Epithelial cell of proximal tubule (primary cell): ENCODE measurements around the gene KLHL29. TPM values are rescaled to one million over a fixed set of nuclear protein-coding genes. Genes with fewer than 3 reads are reported as not detected.
A peak's percentile ranks its signal among the peaks of the same experiment; 100 is the strongest.
"Not testable (repeated sequence)": the region's sequence is repeated elsewhere in the genome, so short reads cannot be mapped to it uniquely, and the experiment has no call there.

Source experiments
- DNase-seq: peaks from one replicate; pipeline ENCODE4 v3.0.0-alpha.2; 2011; ENCODE audit warnings: low read depth
- H3K4me3 ChIP-seq: 2 replicates; pipeline ENCODE4 v1.5.1; 2011; ENCODE audit warnings: low read depth, mild to moderate bottlenecking, low read length
- CTCF ChIP-seq: conservative IDR thresholded peaks from 2 replicates; pipeline ENCODE4 v1.5.1; 2012; ENCODE audit warnings: low read depth, mild to moderate bottlenecking, low read length
- total RNA-seq: library from RNA; depleted of rRNA; stranded (reverse); fragments of >200 nt; gene quantifications from 2 replicates; pipeline ENCODE4 v1.2.3, GENCODE V29; 2015

Gene KLHL29
- total RNA-seq, 1 donor from 2014 or later: 12.0 TPM

- H3K4me3 ChIP-seq: peak overlapping the region; percentile 83
- TF ChIP-seq CTCF: no peak
- DNase-seq: no peak
Measured at GRCh38 chr2:23386339-23387220, 1.6 kb downstream of the KLHL29 start.

- peak overlapping the region; percentile 83 for H3K4me3 ChIP-seq
- DNase-seq: no peak
- TF ChIP-seq CTCF: no peak
Measured at GRCh38 chr2:23387221-23387550, 2.2 kb downstream of the KLHL29 start.

- no peak for DNase-seq
- TF ChIP-seq CTCF: no peak
Measured at GRCh38 chr2:23387845-23388244, 2.9 kb downstream of the KLHL29 start.

GRCh38 chr2:23388294-23388693, 3.3 kb downstream of the KLHL29 start:
- no peak overlapping the region for H3K4me3 ChIP-seq
- no peak for DNase-seq
- TF ChIP-seq CTCF: no peak

More at GRCh38 chr2:23387845-23388244, 2.9 kb downstream of the KLHL29 start:
- no peak overlapping the region for H3K4me3 ChIP-seq

GRCh38 chr2:23388756-23389514, 4.0 kb downstream of the KLHL29 start:
- H3K4me3 ChIP-seq: no peak overlapping the region

GRCh38 chr2:23390152-23390551, 5.2 kb downstream of the KLHL29 start:
- no peak for DNase-seq
- no peak for TF ChIP-seq CTCF
- no peak overlapping the region for H3K4me3 ChIP-seq

More at GRCh38 chr2:23388756-23389514, 4.0 kb downstream of the KLHL29 start:
- no peak for TF ChIP-seq CTCF
- DNase-seq: no peak

GRCh38 chr2:23391237-23391736, 6.3 kb downstream of the KLHL29 start:
- not testable (repeated sequence) for H3K4me3 ChIP-seq, DNase-seq
